NCI-H82 treated with DMSO at 0.1 percent for 48 hours (cell line): ENCODE data around the gene MINDY4.

Experiments used
- DNase-seq: peaks from one replicate; lab custom pipeline; 2025; ENCODE audit not compliant: unreplicated experiment; lab: John Stamatoyannopoulos, UW

MINDY4 gene

GRCh38 chr7:30741289-30741688, 29.9 kb upstream of the MINDY4 start:
- no peak for DNase-seq

GRCh38 chr7:30743371-30744074, 27.7 kb upstream of the MINDY4 start:
- DNase-seq, result no peak

- DNase-seq, result no peak
Measured at GRCh38 chr7:30744075-30744417, 27.2 kb upstream of the MINDY4 start.

- no peak for DNase-seq
Measured at GRCh38 chr7:30745261-30745941, 25.8 kb upstream of the MINDY4 start.

GRCh38 chr7:30750010-30750409, 21.2 kb upstream of the MINDY4 start:
- no peak for DNase-seq

GRCh38 chr7:30750683-30751650, 20.2 kb upstream of the MINDY4 start:
- DNase-seq, result no peak

GRCh38 chr7:30751696-30752273, 19.4 kb upstream of the MINDY4 start, which contains the start of gene INMT:
INMT (plus strand) TSS chr7:30752135; CDS start chr7:30752151, 16 bp downstream.
- DNase-seq, result no peak

- no peak for DNase-seq
Measured at GRCh38 chr7:30752484-30752883, 18.7 kb upstream of the MINDY4 start.

- no peak for DNase-seq
Measured at GRCh38 chr7:30752979-30753378, 18.2 kb upstream of the MINDY4 start.

GRCh38 chr7:30754315-30754877, 16.8 kb upstream of the MINDY4 start:
- no peak for DNase-seq

- no peak for DNase-seq
Measured at GRCh38 chr7:30755384-30756154, 15.6 kb upstream of the MINDY4 start.

GRCh38 chr7:30757342-30757692, 13.9 kb upstream of the MINDY4 start:
- no peak for DNase-seq

- DNase-seq, result no peak
Measured at GRCh38 chr7:30760514-30761213, 10.6 kb upstream of the MINDY4 start.

- no peak for DNase-seq
Measured at GRCh38 chr7:30761214-30762156, 9.7 kb upstream of the MINDY4 start.

- DNase-seq, result no peak
Measured at GRCh38 chr7:30764030-30764975, 6.9 kb upstream of the MINDY4 start.

- DNase-seq, result no peak
Measured at GRCh38 chr7:30765408-30765807, 5.8 kb upstream of the MINDY4 start.

- no peak for DNase-seq
Measured at GRCh38 chr7:30770845-30771173, 408 bp upstream of the MINDY4 start.
